ENCODE data around the gene DLX6. TPM values are rescaled to one million over a fixed set of nuclear protein-coding genes. Genes with fewer than 3 reads are reported as not detected.

Gene DLX6
- total RNA-seq, 4 donors from 2014 or later = not detected

GRCh38 chr7:96979551-96980276 is 25.6 kb upstream of the DLX6 start:
- TF ChIP-seq POLR2AphosphoS5 (IDR thresholded peaks at IDR 0.05) (no peak), CTCF (IDR thresholded peaks at IDR 0.05) (no peak), POLR2A (IDR thresholded peaks at IDR 0.05) (no peak), EP300 (IDR thresholded peaks at IDR 0.05; ENCODE audit: low read depth) (no peak)
- Histone ChIP-seq H3K36me3 (no peaks in the 10 kb centered on the region), H3K4me1 (no peaks in the 10 kb centered on the region), H3K27ac (no peak overlapping the region), H3K9me3 (no peaks in the 10 kb centered on the region), H3K27me3 (peaks cover 2% of the 10 kb centered on the region), H3K4me3 (no peak overlapping the region)
- DNase-seq = no peak
- 79% methylated on average over 2 of the region's 2 CpGs; no CpG with 5 or more reads in 1 of the 2 donors for WGBS, 2 donors (ENCODE audit: low coverage in 1 of 2)
- in situ Hi-C loops (cut with MboI; ENCODE audit: low pct_ligation_motif_present in 1 of 4, low pct_unique_long_range_greater_than_20kb in 1 of 4, low sequenced_read_pairs in 3 of 4) (no loop called here), intact Hi-C loops (cut with DNase I; ENCODE audit: low total_unique reads) (no loop called here)

- Histone ChIP-seq H3K27ac (no peak overlapping the region), H3K27me3 (peaks cover 30% of the 10 kb centered on the region), H3K36me3 (no peaks in the 10 kb centered on the region), H3K4me3 (no peak overlapping the region), H3K9me3 (no peaks in the 10 kb centered on the region), H3K4me1 (no peaks in the 10 kb centered on the region)
- intact Hi-C loops (cut with DNase I; ENCODE audit: low total_unique reads) = no loop called here
- TF ChIP-seq POLR2AphosphoS5 (IDR thresholded peaks at IDR 0.05) (no peak), EP300 (IDR thresholded peaks at IDR 0.05; ENCODE audit: low read depth) (no peak), POLR2A (IDR thresholded peaks at IDR 0.05) (no peak), CTCF (IDR thresholded peaks at IDR 0.05) (no peak)
- no peak for DNase-seq
- 96% methylated on average over 1 of the region's 1 CpG; no CpG with 5 or more reads in 1 of the 2 donors for WGBS, 2 donors (ENCODE audit: low coverage in 1 of 2)
- in situ Hi-C loops (cut with MboI; ENCODE audit: low pct_ligation_motif_present in 1 of 4, low pct_unique_long_range_greater_than_20kb in 1 of 4, low sequenced_read_pairs in 3 of 4) = no loop called here
Observed at GRCh38 chr7:96982586-96982985, 22.8 kb upstream of the DLX6 start.

- Histone ChIP-seq H3K27me3 (peaks cover 64% of the 10 kb centered on the region), H3K9me3 (no peaks in the 10 kb centered on the region), H3K27ac (no peak overlapping the region), H3K36me3 (no peaks in the 10 kb centered on the region), H3K4me3 (no peak overlapping the region), H3K4me1 (no peaks in the 10 kb centered on the region)
- DNase-seq = no peak
- intact Hi-C loops (cut with DNase I; ENCODE audit: low total_unique reads) (no loop called here), in situ Hi-C loops (cut with MboI; ENCODE audit: low pct_ligation_motif_present in 1 of 4, low pct_unique_long_range_greater_than_20kb in 1 of 4, low sequenced_read_pairs in 3 of 4) (no loop called here)
- WGBS, 2 donors (ENCODE audit: low coverage in 1 of 2) = 44 to 56% methylated on average over 1 of the region's 1 CpG
- TF ChIP-seq CTCF (IDR thresholded peaks at IDR 0.05) (no peak), POLR2AphosphoS5 (IDR thresholded peaks at IDR 0.05) (no peak), POLR2A (IDR thresholded peaks at IDR 0.05) (no peak), EP300 (IDR thresholded peaks at IDR 0.05; ENCODE audit: low read depth) (no peak)
Observed at GRCh38 chr7:96985992-96986391, 19.4 kb upstream of the DLX6 start.

GRCh38 chr7:96986901-96987300 is 18.5 kb upstream of the DLX6 start:
- TF ChIP-seq EP300 (IDR thresholded peaks at IDR 0.05; ENCODE audit: low read depth) (no peak), CTCF (IDR thresholded peaks at IDR 0.05) (no peak), POLR2AphosphoS5 (IDR thresholded peaks at IDR 0.05) (no peak), POLR2A (IDR thresholded peaks at IDR 0.05) (no peak)
- in situ Hi-C loops (cut with MboI; ENCODE audit: low pct_ligation_motif_present in 1 of 4, low pct_unique_long_range_greater_than_20kb in 1 of 4, low sequenced_read_pairs in 3 of 4) = no loop called here
- Histone ChIP-seq H3K36me3 (no peaks in the 10 kb centered on the region), H3K4me1 (no peaks in the 10 kb centered on the region), H3K9me3 (no peaks in the 10 kb centered on the region), H3K4me3 (no peak overlapping the region), H3K27me3 (peaks cover 73% of the 10 kb centered on the region), H3K27ac (no peak overlapping the region)
- WGBS, 2 donors (ENCODE audit: low coverage in 1 of 2) = 57 to 61% methylated on average over 1 of the region's 1 CpG
- DNase-seq = no peak
- intact Hi-C loops (cut with DNase I; ENCODE audit: low total_unique reads) = no loop called here

All from transverse colon (tissue), 4 donors.